Kidney epithelial cell (primary cell): ENCODE data around the gene HDDC2. TPM values are rescaled to one million over a fixed set of nuclear protein-coding genes. Genes with fewer than 3 reads are reported as not detected.

Source experiments
- DNase-seq: peaks from one replicate; pipeline ENCODE4 v3.0.0-alpha.2; 2010; ENCODE audit warnings: low read depth
- H3K27me3 ChIP-seq: 2 replicates; pipeline ENCODE4 v1.6.0; 2011; ENCODE audit warnings: low read length; ENCODE audit not compliant: control insufficient read depth, insufficient read depth
- H3K36me3 ChIP-seq: 2 replicates; pipeline ENCODE4 v1.5.1; 2011; ENCODE audit warnings: low read length; ENCODE audit not compliant: control insufficient read depth, insufficient read depth
- H3K4me3 ChIP-seq: 2 replicates; pipeline ENCODE4 v1.5.1; 2011; ENCODE audit warnings: low read depth, mild to moderate bottlenecking, control low read depth, low read length
- total RNA-seq: library from RNA; depleted of rRNA; stranded (reverse); fragments of >200 nt; gene quantifications from 2 replicates; pipeline ENCODE4 v1.2.3, GENCODE V29; 2015
- TF ChIP-seq, protein P1 (sequence below): IDR thresholded peaks from 2 replicates; pipeline ENCODE4 v1.5.1; 2011; ENCODE audit warnings: mild to moderate bottlenecking, moderate library complexity, low read length, control low read depth, inconsistent platforms; ENCODE audit not compliant: insufficient read depth, poor library complexity, severe bottlenecking

The HDDC2 gene
- total RNA-seq, 1 donor from 2014 or later = 76.3 TPM

GRCh38 chr6:125271486-125272159 is 30.1 kb downstream of the HDDC2 start:
- no peak overlapping the region for H3K4me3 ChIP-seq
- no peaks in the 10 kb centered on the region for H3K36me3 ChIP-seq
- TF ChIP-seq, protein P1, sequence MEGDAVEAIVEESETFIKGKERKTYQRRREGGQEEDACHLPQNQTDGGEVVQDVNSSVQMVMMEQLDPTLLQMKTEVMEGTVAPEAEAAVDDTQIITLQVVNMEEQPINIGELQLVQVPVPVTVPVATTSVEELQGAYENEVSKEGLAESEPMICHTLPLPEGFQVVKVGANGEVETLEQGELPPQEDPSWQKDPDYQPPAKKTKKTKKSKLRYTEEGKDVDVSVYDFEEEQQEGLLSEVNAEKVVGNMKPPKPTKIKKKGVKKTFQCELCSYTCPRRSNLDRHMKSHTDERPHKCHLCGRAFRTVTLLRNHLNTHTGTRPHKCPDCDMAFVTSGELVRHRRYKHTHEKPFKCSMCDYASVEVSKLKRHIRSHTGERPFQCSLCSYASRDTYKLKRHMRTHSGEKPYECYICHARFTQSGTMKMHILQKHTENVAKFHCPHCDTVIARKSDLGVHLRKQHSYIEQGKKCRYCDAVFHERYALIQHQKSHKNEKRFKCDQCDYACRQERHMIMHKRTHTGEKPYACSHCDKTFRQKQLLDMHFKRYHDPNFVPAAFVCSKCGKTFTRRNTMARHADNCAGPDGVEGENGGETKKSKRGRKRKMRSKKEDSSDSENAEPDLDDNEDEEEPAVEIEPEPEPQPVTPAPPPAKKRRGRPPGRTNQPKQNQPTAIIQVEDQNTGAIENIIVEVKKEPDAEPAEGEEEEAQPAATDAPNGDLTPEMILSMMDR = no peak
- no peak for DNase-seq
- H3K27me3 ChIP-seq = no peaks in the 10 kb centered on the region

DNA sequence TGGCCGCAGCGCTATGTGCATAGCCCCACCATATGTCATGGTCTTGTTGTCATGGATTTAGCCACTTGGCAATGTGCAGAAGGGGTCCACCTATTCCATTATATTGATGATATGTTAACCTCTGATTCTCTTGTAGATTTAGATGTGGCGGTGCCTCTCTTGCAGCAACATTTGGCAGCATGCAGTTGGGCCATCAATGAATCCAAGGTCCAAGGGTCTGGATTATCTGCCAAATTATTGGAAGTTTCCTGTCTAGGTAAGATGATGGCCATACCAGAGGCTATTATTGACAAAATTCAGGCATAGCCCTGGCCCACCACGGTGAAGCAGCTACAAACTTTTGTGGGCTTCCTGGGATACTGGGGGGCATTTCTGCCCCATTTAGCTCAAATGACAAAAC is 31.4 kb downstream of the HDDC2 start:
- TF ChIP-seq, protein P1 = no peak
- Histone ChIP-seq H3K4me3 (no peak overlapping the region), H3K27me3 (no peaks in the 10 kb centered on the region), H3K36me3 (no peaks in the 10 kb centered on the region)
- DNase-seq = no peak

DNA sequence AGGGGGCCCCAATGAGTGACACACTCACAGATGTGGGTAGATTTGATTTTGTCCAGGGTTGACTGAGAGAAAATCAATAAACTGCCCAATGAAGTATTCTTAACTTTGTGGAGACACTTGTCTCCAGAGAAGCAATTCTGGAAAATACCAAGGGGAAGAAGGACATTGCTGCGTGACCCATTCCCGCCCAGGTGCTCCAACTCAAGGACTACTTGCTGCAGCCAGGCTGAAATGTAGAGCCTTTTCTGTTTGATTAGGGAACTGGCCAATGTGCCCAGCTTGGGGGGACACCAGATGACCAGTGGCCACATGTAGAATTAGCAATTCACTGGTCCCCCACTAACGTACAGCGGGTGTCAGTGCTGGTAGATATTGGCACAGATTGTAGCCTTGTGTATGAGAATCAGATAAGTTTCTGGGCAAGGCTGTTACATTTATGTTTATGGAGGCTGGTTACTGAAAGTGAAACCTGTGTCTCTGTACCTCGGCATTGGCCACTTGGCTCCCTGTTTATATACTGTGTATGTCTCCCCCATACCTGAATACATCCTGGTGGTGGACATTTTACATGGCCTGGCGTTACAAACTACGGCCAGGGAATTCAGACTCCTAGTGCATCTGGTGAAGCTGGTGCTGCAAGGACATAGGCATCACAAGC is 32.3 kb downstream of the HDDC2 start:
- no peaks in the 10 kb centered on the region for H3K27me3 ChIP-seq
- no peaks in the 10 kb centered on the region for H3K36me3 ChIP-seq
- no peak overlapping the region for H3K4me3 ChIP-seq
- TF ChIP-seq, protein P1 = no peak
- DNase-seq = no peak

DNA sequence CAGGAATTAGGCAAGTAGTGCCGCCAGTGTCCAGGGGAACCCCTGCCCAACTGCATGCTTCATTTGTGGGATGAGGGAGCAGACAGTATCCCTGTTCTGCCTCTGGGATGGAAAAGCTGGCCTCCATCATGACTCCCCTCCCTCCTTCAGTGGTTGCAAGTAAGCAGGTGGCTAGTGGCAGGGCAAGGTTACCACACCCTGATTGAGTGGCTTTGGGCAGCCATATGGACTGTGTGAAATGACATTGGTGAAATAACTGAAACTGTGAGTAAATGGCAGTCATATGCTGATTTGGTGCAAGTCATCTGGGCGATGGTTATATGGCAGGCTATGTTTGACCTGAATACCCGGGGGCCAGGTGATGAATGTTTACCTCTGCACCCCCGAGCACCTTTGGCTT is 33.0 kb downstream of the HDDC2 start:
- Histone ChIP-seq H3K36me3 (no peaks in the 10 kb centered on the region), H3K4me3 (no peak overlapping the region), H3K27me3 (no peaks in the 10 kb centered on the region)
- no peak for DNase-seq
- TF ChIP-seq, protein P1 = no peak

DNA sequence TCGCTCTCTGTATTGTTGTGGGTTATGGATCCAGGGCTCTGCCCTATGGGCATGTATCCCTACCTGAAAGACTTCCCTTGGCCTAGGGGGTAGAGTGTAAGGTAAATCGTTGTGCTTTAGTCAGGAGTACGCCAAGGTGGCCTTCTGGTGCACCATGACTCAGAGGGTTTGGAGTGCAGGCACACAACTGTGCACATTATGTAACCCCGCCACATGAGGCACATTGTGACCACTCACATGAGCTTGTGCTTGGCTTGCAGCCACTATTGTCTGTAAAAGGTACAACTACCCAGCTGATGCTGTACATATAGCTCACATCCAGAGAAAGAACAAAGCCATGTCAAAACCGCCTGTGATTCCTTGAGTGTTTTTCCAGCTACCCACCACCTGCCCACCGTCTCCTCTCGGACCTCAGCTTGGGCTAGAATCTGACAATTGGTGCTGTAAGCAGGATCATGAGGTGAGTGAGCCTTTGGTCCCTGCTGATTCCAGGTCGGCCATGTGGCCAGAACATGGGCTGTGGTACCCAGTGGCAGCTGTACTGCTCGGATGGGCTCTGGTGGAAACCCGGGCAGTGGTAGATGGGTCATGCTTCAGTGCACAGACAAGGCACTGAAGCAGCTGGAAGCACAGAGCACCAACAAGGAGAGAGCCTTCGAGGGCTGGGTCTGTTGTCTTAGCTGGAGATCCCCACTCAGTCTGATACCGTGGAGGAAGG is 33.8 kb downstream of the HDDC2 start:
- TF ChIP-seq, protein P1 = no peak
- no peak for DNase-seq
- Histone ChIP-seq H3K36me3 (no peaks in the 10 kb centered on the region), H3K4me3 (no peak overlapping the region), H3K27me3 (no peaks in the 10 kb centered on the region)
